Left lung (tissue), 10 donors: ENCODE data around the gene LPCAT1. TPM values are rescaled to one million over a fixed set of nuclear protein-coding genes. Genes with fewer than 3 reads are reported as not detected.

Experiments used
- ATAC-seq: fragments of 200-7000 bp; cut with Tn5 transposase; one replicate; pipeline ENCODE4 v1.9.1; 2020; ENCODE audit warnings: moderate library complexity
- DNase-seq, 4 donors: peaks; one replicate each; pipeline ENCODE4 v3.0.0-alpha.2; 2013 to 2020
- H3K27ac ChIP-seq, 2 donors: fragments of 200-600 bp; sonication (generic) in 1 of 2; one replicate each; pipeline versions ENCODE4 v1.5.0 to v1.8.0; 2020 to 2021
- H3K27me3 ChIP-seq, 2 donors: fragments of 200-600 bp; sonication (generic) in 1 of 2; one replicate each; pipeline versions ENCODE4 v1.5.0 to v1.8.0; 2020 to 2021
- H3K36me3 ChIP-seq, 2 donors: fragments of 200-600 bp; sonication (generic) in 1 of 2; one replicate each; pipeline versions ENCODE4 v1.5.0 to v1.8.0; 2020 to 2021
- H3K4me1 ChIP-seq, 2 donors: fragments of 200-600 bp; one replicate each; pipeline ENCODE4 v1.8.0; 2021
- H3K4me3 ChIP-seq, 2 donors: fragments of 200-600 bp; sonication (generic) in 1 of 2; one replicate each; pipeline versions ENCODE4 v1.5.0 to v1.8.0; 2020 to 2021; ENCODE audit warnings: mild to moderate bottlenecking in 1 of 2
- H3K9me3 ChIP-seq, 2 donors: fragments of 200-600 bp; sonication (generic) in 1 of 2; one replicate each; pipeline versions ENCODE4 v1.5.0 to v1.8.0; 2020 to 2021
- CTCF ChIP-seq, 2 donors: fragments of 200-600 bp; sonication (generic) in 1 of 2; IDR thresholded peaks; one replicate each; pipeline versions ENCODE4 v1.5.0 to v1.8.0; 2021; ENCODE audit warnings: antibody characterized with exemption in 2 of 2
- intact Hi-C, 2 donors: fragments of 100-400 bp; cut with DNase I; formaldehyde crosslinking; loops; one replicate each; pipeline versions ENCODE4 v1.11.2 to v1.14.2; 2022
- polyA plus RNA-seq, 6 donors: library from polyadenylated mRNA; unstranded; fragments of 120-200 nt; gene quantifications; one replicate each; pipeline ENCODE4 v1.2.1, GENCODE V29; 2013; ENCODE audit not compliant: insufficient read length in 6 of 6
- total RNA-seq, 2 donors: library from RNA; stranded (reverse); fragmentation: NEBNext Ultra II Directional; extraction: Animal tissue kit (Norgen Biotek cat#: 25700); gene quantifications; one replicate each; pipeline ENCODE4 v1.2.1, GENCODE V29; 2021
- donor health status: DM: no; HTN: yes; CAD: no.
- donor health status: DM: no; HTN: no; CAD: no.

The LPCAT1 gene
- total and polyA plus RNA-seq, 8 donors, result 106 to 751 (median 148) TPM

- no peaks in the 10 kb centered on the region for H3K4me1 ChIP-seq
Measured at GRCh38 chr5:1437226-1437829, 86.4 kb downstream of the LPCAT1 start.

GRCh38 chr5:1436681-1437080 lies 87.1 kb downstream of the LPCAT1 start:
- Histone ChIP-seq H3K27ac (no peak overlapping the region), H3K4me3 (no peak overlapping the region), H3K9me3 (peaks cover 0 to 6% of the 10 kb centered on the region in 2 donors), H3K4me1 (no peaks in the 10 kb centered on the region), H3K36me3 (no peaks in the 10 kb centered on the region), H3K27me3 (peaks cover 0 to 35% of the 10 kb centered on the region in 2 donors)
- DNase-seq (peak in 1 of 4 donors; percentile 19), ATAC-seq (no peak)
- intact Hi-C loops, result no loop called here
- TF ChIP-seq CTCF (IDR thresholded peaks at IDR 0.05), result no peak

More at GRCh38 chr5:1437226-1437829, 86.4 kb downstream of the LPCAT1 start:
- no peak overlapping the region for H3K4me3 ChIP-seq
- ATAC-seq (peak; percentile 56), DNase-seq (peak in 1 of 4 donors; percentile 26)
- intact Hi-C loops, result no loop called here
- no peak overlapping the region for H3K27ac ChIP-seq
- peaks cover 0 to 6% of the 10 kb centered on the region in 2 donors for H3K9me3 ChIP-seq
- TF ChIP-seq CTCF (IDR thresholded peaks at IDR 0.05), result no peak
- H3K36me3 ChIP-seq, result no peaks in the 10 kb centered on the region
- peaks cover 0 to 41% of the 10 kb centered on the region in 2 donors for H3K27me3 ChIP-seq

GRCh38 chr5:1436036-1436435 lies 87.7 kb downstream of the LPCAT1 start:
- H3K27me3 ChIP-seq, result peaks cover 0 to 28% of the 10 kb centered on the region in 2 donors
- H3K36me3 ChIP-seq, result no peaks in the 10 kb centered on the region
- H3K4me1 ChIP-seq, result no peaks in the 10 kb centered on the region
- H3K27ac ChIP-seq, result no peak overlapping the region
- intact Hi-C loops, result no loop called here
- peak in 1 of 4 donors; percentile 0 for DNase-seq
- H3K4me3 ChIP-seq, result no peak overlapping the region
- ATAC-seq, result no peak
- TF ChIP-seq CTCF (IDR thresholded peaks at IDR 0.05), result no peak
- H3K9me3 ChIP-seq, result peaks cover 0 to 8% of the 10 kb centered on the region in 2 donors

- peak in 1 of 4 donors; percentile 21 for DNase-seq
- Histone ChIP-seq H3K4me1 (no peaks in the 10 kb centered on the region), H3K9me3 (peaks cover 0 to 10% of the 10 kb centered on the region in 2 donors), H3K27ac (no peak overlapping the region), H3K27me3 (peaks cover 0 to 23% of the 10 kb centered on the region in 2 donors), H3K36me3 (no peaks in the 10 kb centered on the region), H3K4me3 (no peak overlapping the region)
- intact Hi-C loops, result no loop called here
- TF ChIP-seq CTCF (IDR thresholded peaks at IDR 0.05), result no peak
- no peak for ATAC-seq
Measured at GRCh38 chr5:1435369-1435768, 88.4 kb downstream of the LPCAT1 start.

GRCh38 chr5:1432296-1432695 lies 91.5 kb downstream of the LPCAT1 start:
- no peak for ATAC-seq
- intact Hi-C loops, result no loop called here

More at GRCh38 chr5:1432296-1432695, 91.5 kb downstream of the LPCAT1 start:
- peaks cover 0 to 40% of the 10 kb centered on the region in 2 donors for H3K9me3 ChIP-seq
- H3K4me1 ChIP-seq, result no peaks in the 10 kb centered on the region
- no peak for TF ChIP-seq CTCF (IDR thresholded peaks at IDR 0.05)
- no peak overlapping the region for H3K4me3 ChIP-seq
- no peak overlapping the region for H3K27ac ChIP-seq
- H3K27me3 ChIP-seq, result no peaks in the 10 kb centered on the region
- H3K36me3 ChIP-seq, result no peaks in the 10 kb centered on the region
- peak in 2 of 4 donors; percentile 14 to 70 for DNase-seq
